ENCODE data around the gene STIP1. TPM values are rescaled to one million over a fixed set of nuclear protein-coding genes. Genes with fewer than 3 reads are reported as not detected.

STIP1 gene
- total and polyA plus RNA-seq, 9 of the 15 experiments (the other 6 are each of a cell fraction or from before 2014, with no cell fraction given) = 58.1 to 465 (median 346) TPM

GRCh38 chr11:64146036-64146955, 39.7 kb upstream of the STIP1 start (continued):
- TF ChIP-seq ZNF280A (IDR thresholded peaks at IDR 0.05; ENCODE audit: low read depth, partially characterized antibody) (peak; percentile 23), ZNF766 (CRISPR knock-in tag; conservative IDR thresholded peaks at IDR 0.05) (no peak), EP300 (IDR thresholded peaks at IDR 0.05; ENCODE audit: low read length) (no peak), NR2C2 (CRISPR knock-in tag; IDR thresholded peaks at IDR 0.05) (no peak), NR2C2 (tag; IDR thresholded peaks at IDR 0.05) (peak; percentile 40; the same call in 1 of the 2 replicates), CBX3 (IDR thresholded peaks at IDR 0.05; ENCODE audit: borderline replicate concordance in 1 of 2, low read length in 2 of 2) (0 out of 3 replicates have a peak, but pooled peaks of 1 of the 2 experiments have one; percentile 18), RFX5 (IDR thresholded peaks at IDR 0.05; ENCODE audit: low read depth, low read length) (no peak), NFIC (IDR thresholded peaks at IDR 0.05) (no peak), ZNF165 (CRISPR knock-in tag; IDR thresholded peaks at IDR 0.05; ENCODE audit: borderline replicate concordance) (no peak), EHMT2 (IDR thresholded peaks at IDR 0.05) (0 out of 2 replicates have a peak, but pooled peaks have one; percentile 13), GABPA (tag; conservative IDR thresholded peaks at IDR 0.05; ENCODE audit: low read depth) (no peak), KAT2B (IDR thresholded peaks at IDR 0.05; ENCODE audit: low read depth, low read length) (no peak), JUND (IDR thresholded peaks at IDR 0.05; ENCODE audit: borderline replicate concordance, low read depth, low read length) (peak; percentile 64), JUND (tag; IDR thresholded peaks at IDR 0.05; ENCODE audit: borderline replicate concordance, low read depth, low read length) (peak; percentile 55; the same call in 1 of the 3 replicates), ESRRA (IDR thresholded peaks at IDR 0.05; ENCODE audit: borderline replicate concordance, low read depth) (peak; percentile 100), KLF6 (CRISPR knock-in tag; IDR thresholded peaks at IDR 0.05; ENCODE audit: borderline replicate concordance) (no peak), RERE (CRISPR knock-in tag; IDR thresholded peaks at IDR 0.05; ENCODE audit: borderline replicate concordance) (no peak), OTX1 (CRISPR knock-in tag; IDR thresholded peaks at IDR 0.05) (no peak), PREB (CRISPR knock-in tag; IDR thresholded peaks at IDR 0.05) (0 out of 2 replicates have a peak, but pooled peaks have one; percentile 68), HIVEP1 (CRISPR knock-in tag; IDR thresholded peaks at IDR 0.05) (no peak)
